Right lobe of liver (tissue), 6 donors: Measurements from ENCODE around the gene CIAO3. TPM values are rescaled to one million over a fixed set of nuclear protein-coding genes. Genes with fewer than 3 reads are reported as not detected.
"Not testable (repeated sequence)": the region's sequence is repeated elsewhere in the genome, so short reads cannot be mapped to it uniquely, and the experiment has no call there.

Experiments
- ATAC-seq, 4 donors: fragments of 200-7000 bp; cut with Tn5 transposase; one replicate each; pipeline ENCODE4 v1.9.1; 2020; ENCODE audit warnings: mild to moderate bottlenecking in 4 of 4, moderate library complexity in 4 of 4
- DNase-seq, 3 donors: peaks; one replicate each; pipeline ENCODE4 v3.0.0-alpha.2; 2020
- H3K27ac ChIP-seq, 3 donors: fragments of 200-600 bp; one replicate each; pipeline ENCODE4 v1.8.0; 2022
- H3K27me3 ChIP-seq, 2 donors: fragments of 200-600 bp; one replicate each; pipeline ENCODE4 v1.8.0; 2022
- H3K36me3 ChIP-seq, 4 donors: fragments of 200-600 bp; sonication (generic) in 1 of 4; one replicate each; pipeline versions ENCODE4 v1.5.1 to v1.8.0; 2017 to 2022; ENCODE audit warnings: control low read depth in 1 of 4
- H3K4me1 ChIP-seq, 4 donors: fragments of 200-600 bp; sonication (generic) in 1 of 4; one replicate each; pipeline versions ENCODE4 v1.5.1 to v1.8.0; 2017 to 2022; ENCODE audit warnings: control low read depth in 1 of 4
- H3K4me3 ChIP-seq, 3 donors: fragments of 200-600 bp; one replicate each; pipeline ENCODE4 v1.8.0; 2022
- H3K9me3 ChIP-seq, 4 donors: fragments of 200-600 bp; sonication (generic) in 1 of 4; one replicate each; pipeline versions ENCODE4 v1.5.1 to v1.8.0; 2017 to 2022; ENCODE audit warnings: control low read depth in 1 of 4
- CTCF ChIP-seq, 4 donors: fragments of 200-600 bp in 3 of 4; fragments of 450-650 bp in 1 of 4; IDR thresholded peaks; one replicate each; pipeline versions ENCODE4 v1.5.1 to v1.8.0; 2016 to 2022; ENCODE audit warnings: antibody characterized with exemption in 4 of 4, mild to moderate bottlenecking in 2 of 4
- POLR2A ChIP-seq: fragments of 450-650 bp; IDR thresholded peaks from one replicate; pipeline ENCODE4 v1.6.1; 2017; ENCODE audit warnings: antibody characterized with exemption, mild to moderate bottlenecking
- WGBS: methylation state at CpG from one replicate; pipeline ENCODE4 v1.1.6; 2018; ENCODE audit warnings: low coverage, low lambda C conversion rate; ENCODE audit not compliant: insufficient coverage; ENCODE audit errors: missing lambda C conversion rate; 5-methylcytosine and 5-hydroxymethylcytosine counted together
- intact Hi-C, 2 donors: fragments of 100-400 bp; cut with DNase I; formaldehyde crosslinking; loops; one replicate each; pipeline versions ENCODE4 v1.11.2 to v1.14.1; 2022
- total RNA-seq, 6 experiments: library from RNA; depleted of rRNA in 2 of 6; stranded (reverse); fragments of >200 nt in 2 of 6; fragmentation: NEBNext Ultra II Directional in 3 of 6; extraction: Animal tissue kit (Norgen Biotek cat#: 25700) in 3 of 6; gene quantifications; one replicate each; pipeline versions ENCODE4 v1.1.0 to v1.2.4, GENCODE V29; 2016 to 2023
- donor health status: DM: no; HTN: yes; CAD: no.
- donor health status: DM: no; HTN: no; CAD: no.
- donor health status: DM: no; HTN: no; CAD: no.
- donor health status: DM: no; HTN: yes; CAD: no.
- donor health status: DM: no; HTN: yes; CAD: no.

Gene CIAO3
- total RNA-seq, 6 experiments from 2014 or later: 11.9 to 26.1 (median 17.3) TPM

GRCh38 chr16:776824-777223, 36.0 kb upstream of the CIAO3 start:
- TF ChIP-seq POLR2A: no peak
- TF ChIP-seq CTCF (IDR thresholded peaks at IDR 0.05): no peak
- WGBS: 81% methylated on average over 9 of the region's 9 CpGs

GRCh38 chr16:776298-776697, 35.5 kb upstream of the CIAO3 start:
- H3K27me3 ChIP-seq, ATAC-seq, intact Hi-C loops, H3K4me1 ChIP-seq, H3K9me3 ChIP-seq, H3K27ac ChIP-seq, DNase-seq, H3K36me3 ChIP-seq, H3K4me3 ChIP-seq: not testable (repeated sequence)
- 82% methylated on average over 2 of the region's 10 CpGs for WGBS

More at GRCh38 chr16:776824-777223, 36.0 kb upstream of the CIAO3 start:
- Histone ChIP-seq H3K4me3 (no peak overlapping the region), H3K36me3 (no peaks in the 10 kb centered on the region), H3K27me3 (no peaks in the 10 kb centered on the region), H3K4me1 (no peaks in the 10 kb centered on the region), H3K9me3 (no peaks in the 10 kb centered on the region), H3K27ac (no peak overlapping the region)
- ATAC-seq: no peak
- intact Hi-C loops: no loop called here
- DNase-seq: no peak

DNA sequence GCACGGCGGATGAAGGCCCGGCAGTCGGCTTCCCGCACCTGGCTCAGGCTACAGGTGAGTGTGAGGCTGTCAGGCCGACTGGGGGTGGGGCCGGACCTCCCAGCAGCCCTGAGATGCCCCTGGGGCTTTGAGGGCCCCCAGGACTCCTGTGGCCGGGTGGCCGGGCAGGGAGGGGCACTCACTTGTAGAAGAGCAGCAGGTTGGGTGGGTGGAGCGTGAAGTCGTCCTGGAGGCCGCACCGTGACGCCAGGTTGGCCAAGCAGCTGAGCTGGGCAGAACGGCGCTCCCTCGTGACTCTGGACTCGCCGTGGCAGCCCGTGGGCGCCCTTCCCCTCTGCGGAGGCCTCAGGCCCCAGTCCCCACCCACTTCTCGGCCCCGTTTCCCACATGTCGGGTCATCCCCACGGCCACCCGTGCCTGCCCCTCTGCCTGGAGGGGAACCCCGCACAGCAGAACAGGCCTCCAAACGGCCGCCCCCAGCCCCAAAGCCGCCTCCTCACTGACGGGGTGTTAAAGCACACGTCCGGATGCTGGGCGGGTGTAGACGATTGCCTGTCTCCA, 34.5 kb upstream of the CIAO3 start:
- H3K4me3 ChIP-seq: no peak overlapping the region
- no peaks in the 10 kb centered on the region for H3K4me1 ChIP-seq
- intact Hi-C loops: no loop called here
- H3K27ac ChIP-seq: no peak overlapping the region
- 77% methylated on average over 3 of the region's 36 CpGs for WGBS
- no peaks in the 10 kb centered on the region for H3K27me3 ChIP-seq
- ATAC-seq (no peak), DNase-seq (no peak)
- TF ChIP-seq CTCF (IDR thresholded peaks at IDR 0.05) (no peak), POLR2A (no peak)
- no peaks in the 10 kb centered on the region for H3K36me3 ChIP-seq
- no peaks in the 10 kb centered on the region for H3K9me3 ChIP-seq

GRCh38 chr16:774086-775001, 33.5 kb upstream of the CIAO3 start:
- no peak overlapping the region for H3K27ac ChIP-seq
- no peak for DNase-seq
- intact Hi-C loops: no loop called here
- no peaks in the 10 kb centered on the region for H3K9me3 ChIP-seq
- TF ChIP-seq POLR2A: no peak
- TF ChIP-seq CTCF (IDR thresholded peaks at IDR 0.05): no peak
- H3K4me3 ChIP-seq: no peak overlapping the region
- WGBS: 47% methylated on average over 7 of the region's 46 CpGs
- no peak for ATAC-seq
- no peaks in the 10 kb centered on the region for H3K4me1 ChIP-seq
- H3K27me3 ChIP-seq: no peaks in the 10 kb centered on the region
- no peaks in the 10 kb centered on the region for H3K36me3 ChIP-seq

GRCh38 chr16:772959-773358, 32.2 kb upstream of the CIAO3 start:
- intact Hi-C loops: no loop called here
- ATAC-seq (no peak), DNase-seq (no peak)
- no peaks in the 10 kb centered on the region for H3K27me3 ChIP-seq
- 83% methylated on average over 3 of the region's 18 CpGs for WGBS
- no peaks in the 10 kb centered on the region for H3K36me3 ChIP-seq
- H3K9me3 ChIP-seq: no peaks in the 10 kb centered on the region
- no peak overlapping the region for H3K4me3 ChIP-seq
- H3K4me1 ChIP-seq: no peaks in the 10 kb centered on the region
- no peak overlapping the region for H3K27ac ChIP-seq
- TF ChIP-seq CTCF (IDR thresholded peaks at IDR 0.05) (no peak), POLR2A (no peak)
